ENCODE results near the gene FOXO6.
"Not testable (repeated sequence)": the region's sequence is repeated elsewhere in the genome, so short reads cannot be mapped to it uniquely, and the experiment has no call there.

The FOXO6 gene

GRCh38 chr1:41329662-41330587, 31.3 kb upstream of the FOXO6 start:
- no peak for DNase-seq (ENCODE audit: low spot score)

GRCh38 chr1:41330588-41331545, 30.4 kb upstream of the FOXO6 start:
- DNase-seq (ENCODE audit: low spot score), result peak; percentile 37

DNA sequence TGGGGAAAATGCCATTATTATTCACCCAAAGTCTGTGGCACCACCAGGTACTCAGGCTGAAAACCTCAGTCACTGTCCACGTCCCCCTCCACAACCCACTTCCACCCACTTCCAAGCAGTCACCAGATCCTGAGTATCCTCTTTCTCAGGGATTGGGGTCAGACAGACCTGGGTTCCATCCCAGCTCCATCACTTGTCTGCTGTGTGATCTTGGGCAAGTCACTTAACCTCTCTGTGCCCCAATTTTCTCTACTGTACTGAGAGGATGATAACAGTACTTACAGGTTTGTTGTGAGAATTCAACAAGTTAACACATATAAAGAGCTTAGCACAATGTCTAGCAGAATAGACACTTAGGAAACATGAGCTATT, 29.7 kb upstream of the FOXO6 start:
- DNase-seq (ENCODE audit: low spot score), result no peak

GRCh38 chr1:41332161-41332560, 29.1 kb upstream of the FOXO6 start:
- DNase-seq (ENCODE audit: low spot score), result not testable (repeated sequence)

GRCh38 chr1:41333146-41333784, 28.0 kb upstream of the FOXO6 start:
- DNase-seq (ENCODE audit: low spot score), result no peak

DNA sequence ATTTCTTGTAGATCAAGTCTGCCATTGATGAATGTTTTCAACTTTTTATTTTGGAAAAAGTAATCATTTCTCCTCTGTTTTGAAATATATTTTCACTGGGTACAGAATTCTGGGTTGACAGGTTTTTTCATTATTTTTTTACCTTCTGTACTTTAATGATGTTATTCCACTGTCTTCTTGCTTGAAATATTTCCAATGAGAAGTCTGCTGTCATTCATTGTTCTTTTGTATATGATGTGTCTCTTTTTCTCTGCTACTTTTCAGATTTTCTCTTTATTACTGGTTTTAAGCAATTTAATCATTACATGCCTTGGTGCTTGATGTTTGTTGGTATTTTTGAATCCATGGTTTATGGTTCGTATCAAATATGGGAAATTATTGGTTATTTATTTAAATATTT, 22.4 kb upstream of the FOXO6 start:
- no peak for DNase-seq (ENCODE audit: low spot score)

DNA sequence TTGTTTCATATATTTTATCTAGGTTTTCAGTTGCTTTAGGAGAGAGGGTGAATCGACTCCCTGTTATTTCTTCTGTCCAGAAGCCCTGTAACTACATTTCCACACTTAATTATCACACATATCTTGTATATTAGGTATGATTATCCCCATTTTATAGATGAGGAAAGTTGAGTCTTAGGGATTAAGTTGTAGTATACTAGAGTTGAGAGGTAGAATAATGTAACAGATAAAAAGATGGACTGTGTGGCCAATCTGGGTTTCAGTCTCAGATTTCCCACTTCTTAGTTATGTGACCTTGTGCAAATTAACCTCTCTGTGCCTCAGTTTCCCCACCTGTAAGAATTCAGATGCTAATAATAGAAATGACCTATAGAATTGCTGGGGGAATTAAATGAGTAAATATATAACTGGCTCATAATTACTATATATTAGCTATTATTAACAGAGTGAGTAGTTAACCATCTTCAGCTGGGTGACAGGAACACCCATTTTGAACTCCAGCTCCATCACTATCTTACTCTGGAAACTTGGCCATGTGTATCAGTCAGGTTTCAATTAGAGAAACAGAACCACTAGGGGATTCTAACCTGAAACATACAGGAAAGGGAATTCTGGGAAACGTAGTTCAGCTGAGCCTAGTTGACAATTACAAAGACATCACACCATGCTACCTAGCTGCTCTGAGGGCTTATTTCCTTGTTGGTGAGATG, 20.4 kb upstream of the FOXO6 start:
- no peak for DNase-seq (ENCODE audit: low spot score)

DNA sequence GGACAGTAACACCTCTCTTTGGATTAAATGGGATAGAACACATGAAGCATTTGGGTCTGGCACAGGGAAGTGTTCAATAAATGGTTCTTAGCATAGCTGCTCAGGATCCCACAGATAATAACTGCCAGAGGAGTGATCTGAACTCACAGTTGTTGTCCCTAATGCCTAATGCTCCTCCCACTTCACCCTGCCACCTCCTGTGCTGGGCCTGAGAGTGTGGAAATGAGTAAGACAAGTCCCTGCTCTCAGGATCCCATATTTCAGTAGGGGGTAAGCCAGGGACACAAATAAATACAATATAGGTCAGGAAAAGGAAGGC, 19.9 kb upstream of the FOXO6 start:
- no peak for DNase-seq (ENCODE audit: low spot score)

GRCh38 chr1:41341772-41342562, 19.3 kb upstream of the FOXO6 start:
- no peak for DNase-seq (ENCODE audit: low spot score)

DNA sequence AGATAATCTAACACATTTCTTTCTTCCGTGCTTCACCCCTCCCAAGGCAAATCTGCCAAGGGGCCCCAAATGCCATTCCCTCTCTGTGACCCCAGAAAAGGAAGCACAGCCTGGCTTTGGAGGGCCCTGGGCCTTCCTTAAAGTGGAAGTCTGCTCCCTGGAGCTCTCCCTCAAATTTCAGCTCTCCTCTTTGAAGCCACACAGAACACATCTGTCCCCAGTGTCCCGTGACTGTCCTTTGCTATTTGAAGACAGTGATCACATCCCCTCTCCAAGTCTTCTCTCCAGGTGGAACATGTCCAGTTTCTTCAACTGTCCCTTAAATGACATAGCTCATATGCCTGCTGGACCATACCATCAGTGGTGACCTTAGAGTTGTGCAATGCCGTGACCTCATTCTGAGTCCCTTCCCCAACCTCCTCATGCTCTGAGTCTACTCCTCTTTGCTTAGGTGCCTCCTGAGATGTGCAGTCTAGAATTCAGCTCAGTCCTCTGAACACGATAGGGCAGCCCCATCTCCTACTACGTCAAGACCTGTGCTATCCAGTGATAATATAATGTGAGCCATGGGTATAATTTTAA, 18.4 kb upstream of the FOXO6 start:
- no peak for DNase-seq (ENCODE audit: low spot score)

- DNase-seq (ENCODE audit: low spot score), result no peak
Observed at GRCh38 chr1:41343790-41344699, 17.2 kb upstream of the FOXO6 start.

DNA sequence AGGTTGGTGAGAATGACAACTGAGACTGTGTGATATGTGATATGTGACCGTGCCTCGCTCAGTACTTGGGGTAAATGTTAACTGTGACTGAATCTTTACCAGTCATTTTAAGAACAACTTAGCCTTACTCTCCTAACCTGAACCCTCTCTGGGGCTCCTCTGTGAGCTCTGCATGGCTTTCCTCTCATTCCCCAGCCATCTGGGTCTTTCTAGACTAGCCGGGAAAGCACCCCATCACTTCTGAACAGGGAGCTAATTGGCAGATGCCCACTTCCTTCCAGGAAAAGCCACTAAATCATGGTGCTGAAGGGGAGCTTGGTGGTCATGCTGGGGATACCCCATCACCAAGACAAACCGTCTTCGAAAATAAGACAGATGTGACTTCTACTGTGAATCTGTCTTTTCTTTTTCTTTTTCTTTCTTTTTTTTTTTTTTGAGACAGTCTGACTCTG, 16.5 kb upstream of the FOXO6 start:
- DNase-seq (ENCODE audit: low spot score), result no peak

DNA sequence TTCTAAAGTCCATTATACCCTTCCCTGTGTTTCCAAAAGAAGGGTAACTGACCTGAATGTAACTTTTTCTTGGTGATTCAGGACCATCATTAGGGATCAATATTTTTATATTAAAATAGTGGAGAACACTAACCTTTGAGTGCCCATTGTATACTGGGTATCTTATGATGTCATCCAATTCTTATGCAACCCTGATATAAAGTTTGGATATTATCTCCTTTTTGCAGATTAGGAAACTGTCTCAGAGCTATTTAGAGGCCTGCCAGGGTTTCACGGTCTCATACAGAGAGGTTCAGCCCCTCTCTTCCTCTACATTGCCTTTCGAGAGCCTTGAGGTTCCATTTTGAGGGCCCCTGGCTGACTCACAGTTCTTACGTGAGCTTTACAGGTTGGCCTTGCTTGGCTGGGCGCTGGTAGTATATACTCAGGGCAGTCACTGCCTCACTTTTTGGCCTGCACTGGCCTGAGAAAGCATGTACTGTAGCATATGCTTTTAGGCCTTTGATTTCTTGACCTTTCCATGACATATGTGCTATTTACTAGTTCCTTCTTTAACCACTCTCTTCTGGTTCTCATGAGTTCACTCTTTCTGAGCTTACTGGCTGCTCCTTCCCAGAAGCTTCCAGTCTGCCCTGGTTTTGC, 15.7 kb upstream of the FOXO6 start:
- DNase-seq (ENCODE audit: low spot score), result no peak

- no peak for DNase-seq (ENCODE audit: low spot score)
Observed at GRCh38 chr1:41347276-41347675, 14.0 kb upstream of the FOXO6 start.

DNA sequence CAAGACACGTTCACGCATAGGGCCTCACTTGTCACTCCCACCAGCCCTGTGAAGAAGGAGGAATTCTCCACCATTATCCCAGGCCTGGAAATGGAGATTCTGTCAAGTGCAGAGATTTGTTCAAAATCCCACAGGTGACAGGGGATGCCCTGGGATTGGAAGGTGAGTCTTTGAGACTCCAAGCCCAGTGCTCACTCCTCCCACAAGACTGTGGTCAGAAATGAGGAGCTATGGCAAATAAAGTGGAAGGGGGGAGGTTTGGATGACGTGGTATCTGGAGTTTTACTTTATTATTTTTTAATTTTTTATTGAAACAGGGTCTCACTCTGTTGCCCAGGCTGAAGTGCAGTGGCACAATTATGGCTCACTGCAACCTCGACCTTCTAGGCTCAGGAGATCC, 12.8 kb upstream of the FOXO6 start:
- DNase-seq (ENCODE audit: low spot score), result no peak

- DNase-seq (ENCODE audit: low spot score), result no peak
Observed at GRCh38 chr1:41349361-41350054, 11.7 kb upstream of the FOXO6 start.

DNA sequence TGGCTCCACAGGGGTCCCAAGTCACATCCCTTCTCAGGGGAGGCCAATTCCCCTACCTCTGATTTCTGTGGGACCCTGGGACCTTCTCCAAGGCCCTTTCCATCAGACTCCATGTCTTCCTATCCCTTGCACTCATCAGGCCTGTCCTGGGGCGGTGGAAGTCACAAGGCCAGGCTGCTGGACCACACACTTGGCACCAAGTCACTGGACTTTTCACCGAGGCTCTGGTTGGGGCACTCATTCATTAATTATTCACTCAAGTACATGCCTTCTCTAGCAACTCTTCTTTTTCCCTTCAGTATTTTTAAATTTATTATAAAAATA, 11.2 kb upstream of the FOXO6 start:
- DNase-seq (ENCODE audit: low spot score), result no peak

DNA sequence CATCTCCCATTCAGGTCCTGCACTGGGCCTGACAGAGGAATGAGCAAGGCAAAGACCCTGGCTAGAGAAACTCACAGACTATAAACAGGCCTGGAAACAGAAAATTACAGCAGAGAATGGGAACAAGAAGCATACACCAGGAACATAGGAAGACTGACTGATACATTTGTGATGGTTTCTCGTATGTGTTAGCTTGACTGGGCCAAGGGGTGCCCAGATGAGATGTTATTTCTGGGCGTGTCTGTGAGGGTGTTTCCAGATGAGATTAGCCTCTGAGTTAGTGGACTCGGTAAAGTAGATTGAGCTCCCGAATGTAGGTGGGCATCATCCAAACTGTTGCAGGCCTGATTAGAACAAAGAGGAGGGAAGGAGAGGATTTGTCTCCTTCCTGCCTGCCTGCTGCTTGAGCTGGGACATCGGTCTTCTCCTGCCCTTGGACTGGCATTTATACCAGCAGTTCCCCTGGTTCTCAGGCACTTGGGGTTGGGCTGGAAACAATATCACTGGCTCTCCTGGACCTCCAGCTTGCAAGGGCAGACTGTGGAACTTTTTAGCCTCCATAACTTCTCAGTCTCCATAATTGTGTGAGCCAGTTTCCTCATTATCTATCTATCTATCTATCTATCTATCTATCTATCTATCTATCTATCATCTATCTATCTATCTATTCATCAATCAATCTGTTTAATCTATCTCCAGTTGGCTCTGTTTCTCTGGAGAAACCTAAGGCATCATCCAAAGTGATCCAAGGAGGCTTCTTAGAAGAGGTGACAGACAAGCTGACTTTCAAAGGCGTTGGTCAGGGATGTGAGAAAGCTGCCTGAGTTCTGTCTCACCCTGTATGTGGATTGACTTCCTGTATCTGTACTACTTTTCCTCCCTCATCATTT, 9.7 kb upstream of the FOXO6 start:
- DNase-seq (ENCODE audit: low spot score), result no peak
